GM21381 (cell line): ENCODE measurements around the gene RASAL2.
"Not testable (repeated sequence)": the region's sequence is repeated elsewhere in the genome, so short reads cannot be mapped to it uniquely, and the experiment has no call there.

Experiments used
- ATAC-seq: cut with Tn5 transposase; IDR thresholded peaks from one replicate; pipeline ENCODE4 v1.9.1; 2021; ENCODE audit warnings: mild to moderate bottlenecking, moderate library complexity; ENCODE audit not compliant: unreplicated experiment

Gene RASAL2

GRCh38 chr1:178151831-178152230 lies 57.9 kb downstream of the RASAL2 start:
- ATAC-seq = no peak

DNA sequence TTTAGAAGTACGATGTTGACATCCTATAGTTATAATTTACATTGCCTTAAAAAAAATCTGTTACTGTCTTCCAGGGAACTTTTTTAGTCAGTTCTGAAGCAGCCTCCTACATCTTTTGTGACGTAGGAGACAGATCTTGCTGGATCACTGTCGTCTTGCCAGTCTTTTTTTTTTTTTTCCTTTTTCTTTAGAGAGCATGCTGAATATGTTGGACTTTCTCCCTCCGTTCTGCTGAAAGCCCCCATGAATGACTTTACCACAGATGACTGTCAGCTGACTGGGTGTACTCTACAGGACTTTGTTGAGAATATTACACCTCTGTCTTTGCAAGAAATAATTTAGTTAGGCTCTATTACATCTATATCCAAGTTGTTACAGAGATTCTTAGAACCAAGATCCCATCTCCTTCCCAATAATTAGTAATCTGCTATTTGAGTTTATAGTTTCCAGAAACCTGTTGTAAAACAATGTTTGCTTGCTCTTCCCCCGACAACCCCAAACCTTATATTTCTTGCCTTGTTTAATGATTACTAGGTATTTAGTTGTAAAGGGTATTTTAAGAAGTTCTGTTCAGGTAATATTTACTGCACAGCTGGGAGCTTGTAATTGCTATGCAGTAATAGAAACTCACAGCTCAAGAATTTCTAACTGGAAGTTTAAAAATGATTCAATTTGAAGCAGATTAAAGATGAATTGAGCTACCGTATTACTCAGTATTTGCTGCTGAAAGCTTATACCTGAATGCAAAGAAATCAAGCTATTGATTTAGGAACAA lies 61.8 kb downstream of the RASAL2 start:
- no peak for ATAC-seq

- no peak for ATAC-seq
Measured at GRCh38 chr1:178160736-178161475, 67.0 kb downstream of the RASAL2 start.

GRCh38 chr1:178161516-178161915 lies 67.6 kb downstream of the RASAL2 start:
- no peak for ATAC-seq

- no peak for ATAC-seq
Measured at GRCh38 chr1:178165196-178165595, 71.3 kb downstream of the RASAL2 start.

GRCh38 chr1:178166429-178167024 lies 72.6 kb downstream of the RASAL2 start:
- ATAC-seq = no peak

GRCh38 chr1:178168536-178168935 lies 74.6 kb downstream of the RASAL2 start:
- ATAC-seq = no peak

- no peak for ATAC-seq
Measured at GRCh38 chr1:178169649-178170048, 75.7 kb downstream of the RASAL2 start.

DNA sequence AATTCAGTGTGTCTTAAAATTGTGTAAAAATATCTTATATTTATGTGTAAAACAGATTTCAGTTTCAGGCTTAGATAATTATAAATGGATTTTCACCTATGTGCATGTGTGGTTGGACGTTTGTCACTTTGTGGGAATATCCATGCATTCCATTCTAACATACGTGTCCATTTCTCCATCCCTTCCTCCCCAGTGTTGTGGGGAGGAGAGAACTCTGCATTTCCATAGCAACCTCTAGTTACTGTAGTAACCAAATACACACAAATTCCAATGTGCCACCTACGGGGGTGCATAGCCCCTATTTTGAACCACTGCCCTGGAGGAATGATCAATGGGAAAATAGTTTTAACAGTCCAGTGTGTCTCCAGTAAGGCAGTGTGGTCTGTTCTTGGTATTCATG lies 79.0 kb downstream of the RASAL2 start:
- no peak for ATAC-seq

DNA sequence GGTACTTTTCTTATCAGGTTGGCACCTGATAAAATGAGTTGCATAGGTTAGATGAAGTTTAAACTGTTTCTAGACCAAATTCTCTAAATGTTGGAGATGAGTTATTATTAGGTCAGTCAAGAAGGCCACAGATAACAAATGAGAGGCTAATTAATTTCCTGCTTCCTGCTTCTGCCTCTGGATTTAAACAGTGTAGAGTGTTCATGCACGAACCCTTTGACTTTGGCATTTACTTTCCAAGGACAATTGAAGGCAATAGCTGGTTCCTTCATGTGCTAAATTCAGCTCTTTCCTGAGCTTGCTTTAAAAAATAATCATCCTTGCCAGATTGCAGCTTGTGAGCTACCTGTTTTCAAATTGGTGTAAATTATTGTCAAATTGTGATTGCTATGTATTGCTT lies 80.6 kb downstream of the RASAL2 start:
- no peak for ATAC-seq

GRCh38 chr1:178180405-178180804 lies 86.5 kb downstream of the RASAL2 start:
- no peak for ATAC-seq

DNA sequence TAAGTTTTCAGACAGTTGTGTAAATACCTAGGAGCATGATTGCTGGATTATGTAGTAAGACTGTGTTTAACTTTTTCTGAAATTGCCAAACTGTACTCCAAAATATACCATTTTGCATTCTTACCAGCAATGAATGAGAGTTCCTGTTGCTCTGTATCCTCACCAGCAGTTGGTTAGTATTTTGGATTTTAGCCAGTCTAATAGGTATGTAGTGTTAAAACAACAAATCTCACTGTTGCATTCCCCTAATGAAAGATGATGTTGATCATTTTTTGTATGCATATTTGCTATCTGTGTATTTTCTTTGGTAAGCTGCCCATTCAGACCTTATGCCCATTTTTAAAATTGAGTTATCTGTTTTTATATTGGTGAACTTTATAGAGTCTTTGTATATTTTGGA lies 89.9 kb downstream of the RASAL2 start:
- ATAC-seq = no peak

DNA sequence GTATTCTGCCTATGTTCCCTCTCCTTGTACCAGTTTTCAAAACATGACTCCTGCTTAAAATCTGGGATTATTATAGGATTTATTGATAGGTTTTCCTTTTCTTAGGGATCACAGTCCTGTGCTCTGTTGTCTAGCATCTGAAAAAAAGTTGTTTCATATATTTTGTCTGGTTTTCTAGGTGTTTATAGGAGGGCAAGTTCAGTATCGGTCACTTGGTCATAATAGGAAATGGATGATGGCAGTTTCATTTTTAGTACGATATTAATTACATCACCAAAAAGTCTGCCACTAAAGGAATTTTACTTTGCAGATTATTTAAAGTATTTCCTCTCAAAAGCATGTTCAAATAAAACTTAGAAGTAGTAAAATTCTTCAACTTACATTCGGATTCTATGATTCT lies 94.4 kb downstream of the RASAL2 start:
- ATAC-seq = no peak

DNA sequence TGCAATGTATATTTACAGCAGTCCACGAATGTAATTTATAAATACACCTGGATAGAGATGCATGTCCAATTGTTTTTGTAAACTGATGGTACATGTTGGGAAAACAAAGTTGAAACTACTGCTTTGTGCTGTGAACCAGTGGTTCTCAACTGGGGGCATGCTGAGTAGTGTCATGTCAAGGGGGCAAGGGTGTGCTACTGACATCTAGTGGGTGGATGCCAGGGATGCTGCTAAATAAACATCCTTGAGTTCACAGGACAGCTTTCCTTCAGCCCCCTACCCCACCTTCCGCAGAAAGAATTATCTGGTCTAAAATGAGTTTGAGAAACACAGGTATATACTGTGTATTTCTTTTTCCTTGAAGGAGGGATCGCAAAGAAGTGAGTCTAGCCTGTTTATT lies 95.9 kb downstream of the RASAL2 start:
- peak; percentile 66 for ATAC-seq

- no peak for ATAC-seq
Measured at GRCh38 chr1:178190881-178191280, 97.0 kb downstream of the RASAL2 start.

GRCh38 chr1:178192686-178193085 lies 98.8 kb downstream of the RASAL2 start:
- no peak for ATAC-seq

DNA sequence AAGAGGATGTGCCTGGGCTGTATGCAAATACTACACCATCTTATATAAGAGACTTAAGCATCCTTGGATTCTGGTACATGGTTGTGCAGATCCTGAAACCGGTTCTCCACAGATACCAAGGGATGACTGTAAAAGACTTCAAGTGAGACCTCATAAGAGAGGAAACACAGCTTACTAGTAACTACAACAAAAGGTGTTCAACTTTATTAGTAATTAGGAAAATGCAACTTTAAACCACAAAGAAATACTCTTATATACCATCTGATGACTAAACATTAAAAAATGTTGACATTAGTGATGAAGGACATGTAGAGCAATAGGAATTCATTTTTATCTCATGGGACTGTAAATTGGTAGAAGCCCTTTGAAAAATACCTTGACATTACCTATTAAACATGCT lies 102.7 kb downstream of the RASAL2 start:
- no peak for ATAC-seq

DNA sequence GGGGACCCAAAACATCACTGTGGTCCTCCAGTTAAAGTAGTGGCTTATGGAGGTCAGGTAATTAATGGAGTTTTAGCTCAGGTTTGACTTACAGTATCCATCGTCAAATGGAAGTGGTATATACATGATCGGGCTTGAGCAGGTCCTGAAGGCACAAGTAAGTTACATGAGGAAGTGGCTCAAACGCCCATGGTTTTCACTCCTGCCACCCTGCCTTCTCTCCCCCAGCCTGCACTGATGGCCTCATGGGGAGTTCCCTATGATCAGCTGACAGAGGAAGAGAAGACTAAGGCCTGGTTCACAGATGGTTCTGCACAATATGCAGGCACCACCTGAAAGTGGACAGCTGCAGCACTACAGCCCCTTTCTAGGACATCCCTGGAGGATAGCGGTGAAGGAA lies 108.2 kb downstream of the RASAL2 start:
- not testable (repeated sequence) for ATAC-seq

DNA sequence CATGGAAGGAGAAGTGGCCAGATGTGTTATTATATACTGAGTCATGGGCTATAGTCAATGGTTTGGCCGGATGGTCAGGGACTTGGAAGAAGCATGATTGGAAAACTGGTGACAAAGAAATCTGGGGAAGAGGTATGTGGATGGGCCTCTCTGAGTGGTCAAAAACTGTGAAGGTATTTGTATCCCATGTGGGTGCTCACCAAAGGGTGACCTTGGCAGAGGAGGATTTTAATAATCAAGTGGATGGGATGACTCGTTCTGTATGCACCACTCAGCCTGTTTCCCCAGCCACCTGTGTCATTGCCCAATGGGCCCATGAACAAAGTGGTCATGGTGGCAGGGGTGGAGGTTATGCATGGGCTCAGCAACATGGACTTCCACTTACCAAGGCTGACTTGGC lies 108.6 kb downstream of the RASAL2 start:
- ATAC-seq = not testable (repeated sequence)

GRCh38 chr1:178208269-178208856 lies 114.5 kb downstream of the RASAL2 start:
- ATAC-seq = not testable (repeated sequence)

GRCh38 chr1:178209935-178210334 lies 116.0 kb downstream of the RASAL2 start:
- ATAC-seq = no peak

GRCh38 chr1:178218550-178218949 lies 124.6 kb downstream of the RASAL2 start:
- ATAC-seq = no peak
